Activated CD8-positive, alpha-beta memory T cell treated with anti-CD3 and anti-CD28 coated beads for 36 hours (primary cell): ENCODE data around the gene YPEL1. TPM values are rescaled to one million over a fixed set of nuclear protein-coding genes. Genes with fewer than 3 reads are reported as not detected.
"Not testable (repeated sequence)": the region's sequence is repeated elsewhere in the genome, so short reads cannot be mapped to it uniquely, and the experiment has no call there.

ENCODE experiments used
- CTCF ChIA-PET: fragments of 350-600 bp; sonication (Branson Sonifier 250); formaldehyde crosslinking; loops from one replicate; lab custom pipeline; 2021; ENCODE audit warnings: antibody characterized with exemption; lab: Charles Lee
- POLR2A ChIA-PET: fragments of 350-600 bp; sonication (Branson Sonifier 250); formaldehyde crosslinking; loops from one replicate; lab custom pipeline; 2021; ENCODE audit warnings: antibody characterized with exemption; lab: Charles Lee
- total RNA-seq, 2 experiments: library from RNA; stranded (reverse); gene quantifications; one replicate each; pipeline ENCODE4 v1.2.3, GENCODE V29; 2021

The YPEL1 gene
- total RNA-seq, 2 experiments from 2014 or later: 0.50 to 0.63 TPM

DNA sequence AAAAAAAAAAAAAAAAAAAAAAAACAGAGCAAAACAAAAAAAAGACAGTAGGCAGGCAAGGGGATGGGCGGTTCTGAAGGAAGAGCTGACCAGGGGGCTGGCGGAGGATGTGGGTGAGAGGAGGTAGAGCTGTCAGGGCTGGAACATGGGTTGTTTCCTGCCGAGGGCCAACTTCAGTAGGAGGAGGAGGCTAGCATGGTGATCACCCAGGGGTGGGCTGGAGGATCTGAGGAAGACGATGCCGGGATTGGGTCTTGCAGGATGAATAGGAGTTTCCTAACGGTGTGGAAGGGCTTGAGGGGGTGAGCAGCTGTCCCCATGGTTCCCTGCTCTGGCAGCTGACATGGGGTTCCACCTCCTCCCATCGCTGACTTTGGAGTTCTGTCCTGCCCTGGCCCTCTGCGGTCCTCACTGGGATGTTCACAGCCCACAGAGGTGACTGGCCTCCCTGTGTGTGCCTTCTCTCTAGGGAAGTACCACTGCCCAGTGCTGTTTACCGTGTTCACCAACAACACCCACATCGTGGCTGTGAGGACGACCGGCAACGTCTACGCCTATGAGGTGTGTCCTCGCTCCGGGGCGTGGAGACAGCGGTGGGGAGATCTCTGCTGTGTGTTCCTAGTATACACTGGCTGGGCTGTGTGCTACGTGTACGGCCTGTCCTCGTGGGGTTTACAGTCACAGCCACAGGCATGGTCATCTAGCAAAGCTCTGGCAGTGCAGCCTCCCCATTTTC is 54.6 kb downstream of the YPEL1 start:
- CTCF ChIA-PET: no interaction called here
- POLR2A ChIA-PET: no interaction called here

DNA sequence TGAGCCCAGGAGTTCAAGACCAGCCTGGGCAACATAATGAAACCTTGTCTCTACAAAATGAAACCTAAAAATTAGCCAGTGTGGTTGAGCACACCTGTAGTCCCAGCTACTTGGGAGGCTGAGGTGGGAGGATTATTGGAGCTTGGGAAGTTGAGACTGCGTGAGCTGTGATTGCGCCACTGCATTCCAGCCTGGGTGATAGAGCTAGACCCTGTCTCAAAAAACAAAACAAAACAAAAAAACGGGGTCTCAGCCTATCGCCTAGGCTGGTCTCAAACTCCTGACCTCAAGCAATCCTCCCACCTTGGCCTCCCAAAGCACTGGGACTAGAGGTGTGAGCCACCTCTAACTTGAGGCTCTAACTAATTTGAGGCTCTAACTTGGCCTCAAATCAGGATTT is 56.2 kb downstream of the YPEL1 start:
- ChIA-PET CTCF (interaction anchor here (0.6 kb wide), 1 partner anchor 115 kb away, joined by 5 read pairs; no protein-coding TSS in a partner anchor), POLR2A (no interaction called here)

DNA sequence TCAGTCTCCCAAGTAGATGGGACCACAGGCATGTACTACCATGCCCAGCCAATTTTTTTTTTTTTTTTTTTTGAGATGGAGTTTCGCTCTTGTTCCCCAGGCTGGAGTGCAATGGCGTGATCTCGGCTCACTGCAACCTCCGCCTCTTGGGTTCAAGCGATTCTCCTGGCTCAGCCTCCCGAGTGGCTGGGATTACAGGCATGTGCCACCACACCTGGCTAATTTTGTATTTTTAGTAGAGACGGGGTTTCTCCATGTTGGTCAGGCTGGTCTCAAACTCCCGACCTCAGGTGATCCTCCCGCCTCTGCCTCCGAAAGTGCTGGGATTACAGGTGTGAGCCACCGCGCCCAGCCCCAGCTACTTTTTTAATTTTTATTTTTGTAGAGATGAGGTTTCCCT is 56.8 kb downstream of the YPEL1 start:
- POLR2A ChIA-PET, CTCF ChIA-PET: not testable (repeated sequence)

DNA sequence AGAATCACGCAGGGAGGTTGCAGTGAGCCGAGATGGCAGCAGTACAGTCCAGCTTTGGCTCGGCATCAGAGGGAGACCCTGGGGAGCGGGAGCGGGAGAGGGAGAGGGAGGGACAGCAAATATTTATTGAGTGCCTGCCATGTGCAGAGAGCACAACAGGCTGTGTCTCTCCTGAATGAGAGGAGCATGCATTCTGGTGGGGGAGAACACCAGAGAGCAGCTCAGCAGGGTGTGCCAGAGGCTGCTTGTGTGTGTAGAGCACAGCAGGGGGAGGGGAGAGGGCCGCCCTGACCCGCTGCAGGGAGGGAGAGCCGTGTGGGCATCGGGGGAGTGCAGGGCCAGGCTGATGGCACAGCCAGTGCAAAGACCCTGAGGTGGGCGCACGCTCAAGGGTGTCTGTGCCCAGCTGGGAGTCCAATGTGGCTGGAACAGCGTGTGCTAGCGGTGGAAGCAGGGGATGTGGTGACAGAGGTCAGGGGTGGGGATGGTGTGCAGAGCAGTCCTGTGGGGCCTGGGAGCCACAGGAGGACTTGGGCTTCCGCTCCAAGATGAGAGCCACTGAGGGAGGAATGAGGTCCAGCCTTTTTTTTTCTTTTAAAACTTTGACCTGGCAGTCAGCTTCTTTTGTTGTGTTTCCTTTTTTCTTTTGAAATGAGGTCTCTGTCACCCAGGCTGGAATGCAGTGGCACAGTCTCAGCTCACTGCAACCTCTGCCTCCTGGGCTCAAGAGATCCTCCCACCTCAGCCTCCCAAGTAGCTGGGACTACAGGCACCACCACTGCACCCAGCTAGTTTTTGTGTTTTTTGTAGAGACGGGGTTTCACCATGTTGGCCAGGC is 57.8 kb downstream of the YPEL1 start:
- CTCF ChIA-PET: interaction anchor here (1.1 kb wide), 1 partner anchor 260 kb away, joined by 3 read pairs; no protein-coding TSS in a partner anchor
- POLR2A ChIA-PET: no interaction called here

DNA sequence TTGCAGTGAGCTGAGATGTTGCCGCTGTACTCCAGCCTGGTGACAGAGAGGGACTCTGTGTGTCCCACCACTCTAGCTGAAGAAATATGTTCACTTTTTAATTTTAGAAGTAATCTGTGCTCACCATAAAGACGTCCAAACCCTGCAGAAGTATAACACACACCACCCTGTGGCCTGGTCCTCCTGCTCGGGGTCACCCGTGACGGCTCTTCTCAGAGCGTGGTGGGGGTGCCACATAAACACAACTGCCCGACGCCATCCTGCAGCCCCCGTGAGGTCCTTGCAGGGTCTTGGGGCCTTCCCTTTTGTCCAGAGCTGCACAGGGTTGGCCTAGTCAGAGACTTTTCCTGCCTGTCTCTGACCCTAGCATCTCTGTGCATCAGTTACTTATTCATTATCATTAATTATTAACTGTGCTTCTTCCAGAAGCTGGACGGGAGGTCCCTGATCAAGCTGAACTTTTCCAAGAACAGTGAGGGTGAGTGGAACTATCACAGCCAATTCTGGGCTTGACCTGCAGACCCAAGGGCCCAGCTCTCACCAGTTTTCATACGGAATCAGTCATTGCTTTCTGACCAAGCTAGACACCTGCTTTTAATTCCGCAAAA is 60.9 kb downstream of the YPEL1 start:
- ChIA-PET POLR2A (no interaction called here), CTCF (no interaction called here)

DNA sequence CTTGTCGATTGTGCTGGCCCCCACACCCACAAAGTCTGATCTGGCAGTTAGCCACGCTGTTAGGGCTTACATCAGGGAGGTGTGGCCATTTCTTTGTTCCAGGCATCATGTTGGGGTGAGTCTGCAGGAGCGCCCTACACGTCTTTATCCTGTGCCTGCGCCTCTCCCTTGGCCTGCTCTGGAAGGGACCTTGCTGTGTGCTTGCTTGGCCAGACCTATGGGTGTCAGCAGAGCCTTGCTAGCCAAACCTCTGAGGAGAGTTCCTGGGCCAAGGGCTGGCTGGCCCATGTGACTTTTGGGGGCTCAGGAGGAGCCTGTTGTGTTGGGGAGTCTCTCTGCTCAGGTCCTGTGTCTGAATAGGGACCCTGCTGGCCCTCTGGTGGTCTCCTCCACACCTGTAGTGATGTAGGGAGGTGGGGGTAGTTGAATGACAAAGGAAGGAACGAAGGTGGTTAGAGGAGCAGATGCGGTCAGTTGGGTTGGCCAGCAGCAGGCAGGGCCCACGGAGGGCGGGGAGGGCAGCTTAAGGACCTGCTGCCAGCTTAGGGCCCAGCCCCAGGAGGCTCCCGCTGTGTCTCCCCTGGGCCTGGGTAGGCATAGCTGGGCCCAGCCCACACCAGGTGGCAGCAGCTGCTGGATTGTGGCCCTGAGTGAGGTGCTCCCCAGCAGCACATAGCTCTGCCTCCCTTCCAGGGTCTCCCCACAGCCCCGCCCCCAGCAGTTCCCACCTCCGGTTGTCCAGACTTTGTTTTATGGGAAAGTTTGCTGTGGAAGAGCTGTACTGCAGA is 61.9 kb downstream of the YPEL1 start:
- ChIA-PET POLR2A (no interaction called here), CTCF (no interaction called here)

DNA sequence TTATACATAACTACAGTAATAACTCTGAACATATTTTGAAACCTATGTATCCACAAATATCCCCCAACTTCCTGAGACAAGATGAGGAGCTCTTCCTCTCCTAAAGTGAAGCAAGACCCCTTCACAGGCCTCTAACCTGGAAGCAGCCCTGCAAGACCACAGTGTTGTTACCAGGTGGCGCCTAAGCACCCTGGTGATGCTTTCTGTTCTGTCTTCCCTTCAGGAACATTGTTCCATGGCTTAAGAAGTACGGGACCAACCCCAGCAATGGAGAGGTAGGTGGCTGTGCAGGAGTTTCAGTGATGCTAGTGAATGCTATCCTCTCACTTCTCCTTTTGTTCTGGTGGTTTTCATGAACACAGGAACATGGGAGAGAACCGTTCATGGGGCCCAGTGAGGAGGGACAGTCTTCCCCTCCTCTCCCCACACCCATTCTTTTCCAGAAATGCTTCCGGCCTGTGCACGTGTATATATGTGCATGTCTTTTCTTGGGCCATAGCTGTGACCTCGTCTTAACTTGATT is 63.4 kb downstream of the YPEL1 start:
- CTCF ChIA-PET: no interaction called here

DNA sequence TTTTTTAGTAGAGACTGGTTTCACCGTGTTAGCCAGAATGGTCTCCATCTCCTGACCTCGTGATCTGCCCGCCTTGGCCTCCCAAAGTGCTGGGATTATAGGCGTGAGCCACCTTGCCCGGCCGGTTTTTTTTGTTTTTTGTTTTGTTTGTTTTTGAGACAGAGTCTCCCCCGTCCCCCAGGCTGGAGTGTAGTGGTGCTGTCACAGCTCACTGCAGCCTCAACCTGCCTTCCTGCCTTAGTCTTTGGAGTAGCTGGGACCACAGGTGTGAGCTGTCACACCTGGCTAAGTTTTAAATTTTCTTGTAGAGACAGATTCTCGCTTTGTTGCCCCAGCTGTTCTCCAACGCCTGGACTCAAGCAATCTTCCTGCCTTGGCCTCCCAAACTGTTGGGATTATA is 66.6 kb downstream of the YPEL1 start:
- ChIA-PET POLR2A (no interaction called here), CTCF (interaction anchor here (1.2 kb wide), 1 partner anchor 269 kb away, joined by 3 read pairs; no protein-coding TSS in a partner anchor)

More for the DNA sequence above, 63.4 kb downstream of the YPEL1 start:
- POLR2A ChIA-PET: no interaction called here

DNA sequence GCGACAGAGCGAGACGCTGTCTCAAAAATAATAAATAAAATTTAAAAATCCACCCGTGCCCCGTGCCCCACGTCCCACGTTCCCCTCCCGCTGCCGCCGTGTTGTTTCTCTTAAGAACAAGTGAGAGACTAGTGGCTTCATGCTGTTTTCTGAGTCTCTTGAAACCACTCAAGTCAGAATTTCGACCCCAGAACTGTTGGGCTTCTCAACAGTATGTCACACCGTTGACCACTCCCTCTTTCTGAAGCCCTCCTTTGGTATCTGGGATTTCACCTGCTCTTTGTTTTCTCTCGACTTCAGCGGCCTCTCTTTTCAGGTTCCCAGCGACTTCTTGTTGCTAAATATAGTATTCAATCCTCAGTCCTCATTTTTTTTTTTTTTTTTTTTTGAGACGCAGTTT is 68.8 kb downstream of the YPEL1 start:
- POLR2A ChIA-PET: interaction anchor here (1.8 kb wide), 1 partner anchor 13 kb away, joined by 5 read pairs; no protein-coding TSS in a partner anchor
- CTCF ChIA-PET: no interaction called here

DNA sequence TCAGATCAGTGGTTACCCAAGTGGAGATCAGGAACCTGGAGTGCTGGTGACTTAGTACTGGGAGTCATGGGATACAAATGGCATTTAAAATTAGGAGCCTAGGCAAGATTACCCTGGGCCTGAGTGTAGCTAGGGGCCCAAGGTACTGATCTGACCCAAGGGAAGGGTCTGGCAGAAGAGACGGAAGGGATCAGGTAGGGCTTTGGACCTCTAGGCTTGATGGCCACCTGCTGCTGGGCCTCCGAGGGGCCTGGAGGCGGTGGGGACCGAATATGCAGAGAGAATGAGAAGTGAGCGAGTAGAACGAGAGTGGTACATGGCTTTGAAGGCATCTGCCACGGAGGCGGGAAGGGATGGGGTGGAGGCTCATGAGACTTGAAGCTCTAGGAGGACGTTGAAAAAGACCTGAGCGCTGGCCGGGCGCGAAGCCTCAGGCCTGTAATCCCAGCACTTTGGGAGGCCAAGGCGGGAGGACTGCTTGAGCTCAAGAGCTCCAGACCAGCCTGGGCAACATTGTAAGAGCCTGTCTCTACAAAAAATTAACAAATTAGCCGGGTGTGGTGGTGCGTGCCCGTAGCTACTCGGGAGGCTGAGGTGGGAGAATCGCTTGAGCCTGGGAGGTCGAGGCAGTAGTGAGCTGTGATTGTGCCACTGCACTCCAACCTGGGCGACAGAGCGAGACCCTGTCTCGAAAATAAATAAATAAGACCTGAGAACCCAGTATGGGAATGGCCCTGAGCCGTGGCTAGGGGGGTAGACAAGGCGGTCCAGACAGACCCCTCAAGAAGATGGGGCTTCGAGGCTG is 70.3 kb downstream of the YPEL1 start:
- CTCF ChIA-PET: interaction anchor here (1.2 to 1.4 kb wide), 2 partner anchors 13 to 273 kb away, joined by 3 to 4 read pairs; no protein-coding TSS in a partner anchor
- POLR2A ChIA-PET: interaction anchor here (0.6 to 1.8 kb wide), 5 partner anchors 12 to 261 kb away, joined by 3 to 6 read pairs (median 5); partner anchors contain the start of gene SDF2L1

DNA sequence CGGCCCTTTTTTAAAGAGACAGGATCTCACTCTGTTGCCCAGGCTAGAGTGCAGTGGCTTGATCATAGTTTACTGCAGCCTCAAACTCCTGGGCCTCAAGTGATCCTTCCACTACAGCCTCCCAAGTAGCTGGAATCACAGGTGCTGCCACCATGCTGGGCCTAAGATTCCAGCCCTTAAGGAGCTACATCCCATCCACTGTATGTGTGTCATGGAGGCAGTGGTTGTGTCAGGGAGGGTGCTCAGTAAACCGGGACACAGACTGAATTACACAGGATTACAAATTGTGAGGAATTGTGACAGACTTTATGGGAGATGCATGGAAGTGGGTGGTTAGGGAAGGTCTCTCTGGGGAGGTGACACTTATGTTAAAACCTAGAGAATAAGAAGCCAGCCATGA is 71.9 kb downstream of the YPEL1 start:
- ChIA-PET POLR2A (no interaction called here), CTCF (interaction anchor here (1.0 kb wide), 1 partner anchor 22 kb away, joined by 4 read pairs; the partner anchor contains the start of gene SDF2L1)

DNA sequence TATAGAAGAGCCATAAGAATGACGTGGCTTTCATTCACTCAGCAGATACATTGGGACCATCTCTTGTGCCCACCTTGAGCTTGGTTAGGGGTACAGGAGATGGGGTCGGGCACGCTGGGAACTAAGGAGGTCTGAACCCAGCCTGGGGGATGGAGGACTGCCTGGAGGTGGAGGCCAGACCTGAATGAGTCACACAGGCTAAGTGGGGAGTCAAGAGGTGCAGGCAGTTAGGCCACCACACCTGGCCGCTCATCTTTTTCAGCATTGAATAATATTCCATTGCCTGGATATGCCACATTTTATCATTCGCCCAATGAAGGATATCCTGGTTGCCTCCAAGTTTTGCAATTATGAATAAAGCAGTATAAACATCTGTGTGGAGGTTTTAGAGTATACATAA is 73.6 kb downstream of the YPEL1 start:
- POLR2A ChIA-PET: no interaction called here
- CTCF ChIA-PET: no interaction called here

DNA sequence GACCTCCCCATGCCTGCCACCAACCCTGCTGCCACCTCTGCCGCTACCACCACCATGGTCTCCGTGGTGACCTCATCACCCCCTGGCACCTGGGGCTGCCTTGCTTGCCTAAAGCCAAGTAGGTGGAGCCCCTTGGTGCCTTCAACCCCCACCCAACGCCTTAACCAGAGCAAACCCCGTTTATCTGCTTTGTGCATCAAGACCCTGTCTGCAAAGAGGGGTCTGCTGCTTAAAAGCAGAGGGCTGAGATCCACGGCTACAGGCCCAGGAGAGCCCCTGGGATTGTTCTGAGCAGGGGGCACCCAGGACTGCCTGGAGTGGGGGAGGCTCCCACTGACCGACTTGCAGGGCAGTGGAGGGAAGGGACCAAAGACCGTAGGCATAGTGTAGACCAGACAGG is 74.7 kb downstream of the YPEL1 start:
- CTCF ChIA-PET: no interaction called here
- POLR2A ChIA-PET: no interaction called here

DNA sequence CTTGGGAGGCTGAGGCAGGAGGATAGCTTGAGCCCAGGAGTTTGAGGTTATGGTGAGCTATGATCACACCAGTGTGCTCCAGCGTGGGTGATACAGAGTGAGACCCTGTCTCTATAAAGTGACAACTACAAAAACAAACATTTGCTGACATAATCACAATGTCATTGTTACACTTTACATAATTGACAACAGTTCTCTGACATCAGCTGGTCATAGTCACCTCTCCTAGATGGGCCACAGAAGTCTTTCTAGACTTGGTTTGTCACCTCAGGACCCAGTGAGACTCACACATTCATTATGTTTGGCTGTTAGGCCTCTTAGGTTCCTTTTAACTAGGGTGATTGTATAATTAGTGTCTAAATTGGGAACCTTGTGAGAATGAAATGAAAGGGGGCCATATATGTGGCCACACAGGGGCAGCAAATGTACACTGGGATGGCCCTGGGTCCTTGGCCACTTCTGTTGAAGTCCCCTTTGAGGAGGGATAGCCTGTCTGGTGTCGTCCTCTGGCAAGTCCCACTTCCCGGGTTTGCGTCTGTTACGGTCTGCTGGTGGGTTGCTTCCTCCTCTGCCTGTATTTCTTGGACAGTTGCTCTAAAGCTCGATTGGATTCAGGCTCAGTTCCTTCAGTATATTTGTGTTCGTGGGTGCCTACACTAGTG is 75.6 kb downstream of the YPEL1 start:
- CTCF ChIA-PET: interaction anchor here (1.4 kb wide), 1 partner anchor 18 kb away, joined by 3 read pairs; the partner anchor contains the start of gene SDF2L1
- POLR2A ChIA-PET: interaction anchor here (0.7 kb wide), 2 partner anchors 104 to 219 kb away, joined by 11 to 15 read pairs; no protein-coding TSS in a partner anchor

DNA sequence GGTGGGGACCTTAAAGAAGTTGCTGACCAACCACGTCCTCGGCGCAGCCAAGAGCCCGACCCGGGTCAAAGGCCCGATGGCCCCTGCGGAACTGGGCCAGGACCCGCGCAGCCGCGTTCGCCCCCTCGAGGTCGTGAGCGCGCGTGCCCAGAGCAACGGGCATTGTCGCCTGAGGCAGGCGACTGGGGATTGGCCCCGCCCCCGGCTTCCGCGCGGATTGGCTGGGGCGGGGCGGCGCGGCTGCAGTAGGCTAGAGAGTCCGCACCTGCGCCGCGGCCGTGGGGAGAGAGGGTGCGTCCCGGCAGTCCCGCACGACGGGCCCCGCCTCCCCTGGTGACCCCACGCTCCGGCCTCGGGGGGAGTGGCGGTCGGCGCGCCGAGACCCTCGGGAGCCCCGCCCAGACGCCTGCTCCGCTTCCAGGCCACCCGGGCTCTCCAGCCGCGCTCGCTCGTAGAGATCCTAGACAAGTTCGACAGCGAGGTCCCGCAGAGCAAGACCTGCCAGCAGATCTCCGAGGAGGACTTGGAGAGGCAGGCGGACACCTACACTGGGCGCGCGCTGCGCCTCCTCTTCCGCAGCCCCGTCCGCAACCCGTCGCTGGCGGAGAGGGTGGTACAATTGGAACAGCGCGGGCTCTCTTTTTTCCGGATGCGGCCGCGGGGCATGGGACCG is 78.1 kb downstream of the YPEL1 start:
- POLR2A ChIA-PET: interaction anchor here (0.7 to 0.9 kb wide), 2 partner anchors 16 to 29 kb away, joined by 3 to 5 read pairs; partner anchors contain the start of gene SDF2L1
- CTCF ChIA-PET: interaction anchor here (0.9 kb wide), 1 partner anchor 28 kb away, joined by 3 read pairs; no protein-coding TSS in a partner anchor

DNA sequence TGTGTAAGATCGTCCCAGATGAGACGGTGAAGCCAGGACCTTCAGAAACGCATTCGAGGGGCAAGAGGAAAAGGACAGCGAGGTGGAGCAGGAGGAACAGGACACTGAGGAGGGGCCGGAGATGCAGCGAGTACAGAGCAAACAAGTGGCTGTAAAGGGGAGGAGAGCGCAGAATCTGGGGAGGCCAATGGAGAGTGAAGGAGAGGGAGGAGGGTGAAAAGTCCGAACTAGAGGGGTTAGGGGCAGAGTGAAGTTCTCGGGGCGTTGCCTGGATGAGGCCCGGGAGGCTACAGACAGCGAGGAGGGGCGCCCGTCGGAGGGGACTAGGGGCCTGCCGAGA is 78.6 kb downstream of the YPEL1 start:
- ChIA-PET POLR2A (no interaction called here), CTCF (no interaction called here)
